GM18505 (cell line): ENCODE results near the gene HIVEP2.

Experiments used
- ATAC-seq: cut with Tn5 transposase; IDR thresholded peaks from one replicate; pipeline ENCODE4 v1.9.1; 2021; ENCODE audit not compliant: unreplicated experiment
- POLR2A ChIP-seq: IDR thresholded peaks from 4 replicates; pipeline ENCODE4 v1.6.1; 2011; ENCODE audit warnings: borderline replicate concordance; ENCODE audit not compliant: insufficient read depth, insufficient read length; ENCODE audit errors: extremely low read depth

The HIVEP2 gene

DNA sequence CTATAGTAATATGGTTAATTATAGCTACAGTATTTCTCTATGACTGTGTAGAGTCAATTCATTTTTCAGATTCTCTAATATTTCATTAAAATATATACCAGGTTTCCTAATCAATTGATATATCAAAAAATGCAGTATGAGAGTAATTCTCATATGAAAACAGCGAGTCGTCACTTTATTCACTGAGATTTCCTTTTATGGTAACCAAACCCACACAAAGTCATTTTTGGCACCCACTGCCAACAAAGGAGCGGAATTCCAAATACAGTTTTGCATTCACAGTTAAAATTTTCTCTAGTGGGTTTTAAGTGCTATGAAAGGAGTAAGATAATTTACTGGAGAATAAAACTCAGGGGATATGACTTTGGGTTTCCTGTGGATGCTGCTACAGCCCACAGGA, 163.8 kb downstream of the HIVEP2 start:
- no peak for TF ChIP-seq POLR2A
- no peak for ATAC-seq

DNA sequence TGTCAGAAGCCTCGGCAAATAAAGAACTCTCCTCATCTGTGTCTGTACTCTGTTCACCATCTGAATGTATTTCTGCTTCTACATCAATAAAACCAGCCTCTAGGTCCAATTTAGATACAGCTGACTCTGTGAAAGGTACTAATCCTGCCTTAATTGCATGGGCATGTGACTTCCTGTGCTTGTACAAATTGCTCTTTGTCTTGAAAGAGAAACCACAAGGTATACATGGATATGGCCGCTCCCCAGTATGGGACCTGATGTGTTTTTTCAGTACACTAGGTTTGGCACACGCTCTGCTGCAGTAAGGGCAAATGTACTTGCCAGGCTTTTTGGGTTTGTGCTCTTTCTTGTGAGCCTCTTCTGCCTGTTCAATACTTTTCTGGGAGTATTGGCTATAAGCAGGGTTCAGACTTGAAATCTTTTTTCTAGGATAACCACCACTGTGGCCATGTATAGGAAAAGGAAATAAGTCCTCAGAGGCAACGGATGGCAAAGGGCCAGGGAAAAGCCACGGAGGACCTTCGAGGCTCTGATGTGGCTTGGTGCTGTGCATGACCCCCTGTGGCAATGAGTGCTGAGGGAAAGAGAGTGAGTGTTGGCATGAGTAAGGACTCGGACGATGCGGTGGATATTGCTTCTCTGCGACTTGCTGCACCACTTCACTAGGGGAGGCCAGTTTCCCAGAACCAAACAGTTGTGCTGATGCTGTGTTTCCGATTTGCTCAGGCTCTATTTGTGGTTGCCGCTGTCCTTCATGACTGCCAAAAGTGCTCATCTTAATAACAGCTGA, 170.9 kb downstream of the HIVEP2 start:
- no peak for TF ChIP-seq POLR2A
- ATAC-seq = no peak

DNA sequence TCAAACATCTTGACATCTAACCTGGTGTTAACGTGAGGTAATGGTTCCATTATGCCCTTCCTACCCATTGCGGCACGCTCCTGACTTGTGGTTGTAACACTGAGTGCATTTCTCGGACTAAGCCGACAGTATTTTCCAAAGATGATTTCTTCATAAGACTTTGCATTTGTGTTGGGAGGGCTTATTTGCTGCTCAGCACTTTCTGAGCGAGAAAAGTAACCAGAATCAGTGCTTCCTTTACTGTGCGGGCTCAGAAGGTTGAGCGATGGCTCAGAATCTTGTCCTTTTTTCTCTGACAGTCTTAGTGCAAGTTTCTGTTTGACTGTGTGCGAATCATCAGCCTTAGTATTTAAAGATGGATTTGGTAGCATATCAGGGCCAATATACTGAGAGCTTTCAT, 171.7 kb downstream of the HIVEP2 start:
- TF ChIP-seq POLR2A = no peak
- ATAC-seq = no peak

DNA sequence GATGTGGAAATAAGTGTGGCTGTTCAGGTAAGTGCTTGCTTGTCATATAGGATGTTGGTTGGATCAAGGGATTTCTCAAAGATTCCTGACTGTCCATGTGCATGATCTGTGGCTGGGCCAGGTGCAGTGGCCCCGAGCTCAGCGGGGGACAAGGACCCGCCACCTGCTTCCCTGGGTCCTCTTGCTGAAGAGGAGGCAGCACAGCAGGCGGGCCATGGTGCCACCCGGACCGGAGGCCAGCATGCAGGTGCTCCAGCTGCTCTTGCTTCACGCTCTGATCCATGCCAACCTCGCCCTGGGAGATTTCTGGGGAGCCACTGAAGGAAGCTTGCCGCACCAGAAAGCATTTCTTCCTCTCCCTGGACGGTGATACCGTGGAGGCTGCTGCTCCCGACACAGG, 173.8 kb downstream of the HIVEP2 start:
- ATAC-seq = no peak
- TF ChIP-seq POLR2A = no peak

DNA sequence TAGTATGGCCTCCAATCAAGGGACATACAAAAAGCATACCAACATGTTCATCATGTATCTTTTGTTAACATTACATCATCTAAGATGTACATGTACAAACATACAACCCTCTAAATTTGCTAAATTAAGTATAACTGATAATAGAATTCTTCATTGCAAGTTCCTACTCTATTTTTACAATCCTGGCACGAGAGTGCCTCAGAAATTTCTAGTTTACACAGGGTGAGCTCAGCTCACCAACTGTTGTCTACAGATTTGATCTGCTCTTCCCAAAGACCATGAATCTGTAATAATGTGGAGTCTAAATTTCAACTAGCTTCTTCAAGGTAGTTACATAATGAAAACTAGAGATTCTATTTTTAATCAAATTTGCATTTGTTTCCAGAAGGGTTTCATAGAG, 179.7 kb downstream of the HIVEP2 start:
- no peak for TF ChIP-seq POLR2A
- no peak for ATAC-seq

GRCh38 chr6:142764311-142764710, 180.7 kb downstream of the HIVEP2 start:
- TF ChIP-seq POLR2A = no peak
- no peak for ATAC-seq

GRCh38 chr6:142763205-142763604, 181.8 kb downstream of the HIVEP2 start:
- no peak for ATAC-seq
- TF ChIP-seq POLR2A = no peak

DNA sequence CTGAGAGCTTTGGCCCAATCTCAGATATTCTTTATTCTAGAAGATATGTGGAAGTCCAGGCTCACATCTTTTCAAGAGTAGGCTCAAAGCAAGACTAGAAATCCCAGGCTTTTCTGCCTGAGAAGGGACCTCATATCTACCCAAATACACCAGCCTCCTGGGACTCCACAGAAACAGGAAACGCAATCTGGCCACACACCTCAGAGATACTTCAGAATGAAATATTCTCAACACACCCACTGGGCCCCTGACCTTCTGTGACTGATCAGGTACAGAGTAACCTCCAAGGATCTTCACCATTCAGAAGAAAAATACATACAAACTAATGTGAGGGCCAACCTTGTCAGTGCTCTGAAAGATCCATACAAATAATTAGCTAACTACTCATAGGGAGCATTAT, 183.2 kb downstream of the HIVEP2 start:
- ATAC-seq = no peak
- no peak for TF ChIP-seq POLR2A

DNA sequence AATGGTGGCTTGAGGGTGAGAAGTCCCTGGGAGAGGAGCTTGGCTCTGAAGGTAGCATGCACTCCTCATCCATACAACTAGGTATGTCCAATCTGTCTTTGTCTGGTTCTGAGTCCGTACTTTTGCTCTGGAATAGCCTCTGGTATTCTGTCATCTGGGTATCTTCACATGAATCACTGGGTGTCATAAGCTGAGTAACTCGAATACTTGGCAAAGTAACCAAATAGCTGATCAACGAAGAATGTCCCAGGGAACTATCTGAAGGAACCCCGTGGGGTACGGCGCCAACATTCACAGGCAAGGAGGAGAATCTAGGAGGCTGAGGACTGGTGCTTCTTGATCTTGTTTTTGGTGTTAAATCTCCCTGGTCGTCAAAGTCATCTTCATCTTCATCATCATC, 184.8 kb downstream of the HIVEP2 start:
- TF ChIP-seq POLR2A = no peak
- ATAC-seq = no peak

GRCh38 chr6:142758629-142759025, 186.3 kb downstream of the HIVEP2 start:
- no peak for ATAC-seq
- no peak for TF ChIP-seq POLR2A

- no peak for TF ChIP-seq POLR2A
- no peak for ATAC-seq
These were observed 186.9 kb downstream of the HIVEP2 start for GRCh38 chr6:142757852-142758628.

GRCh38 chr6:142756215-142756630, 188.8 kb downstream of the HIVEP2 start:
- TF ChIP-seq POLR2A = no peak
- no peak for ATAC-seq

DNA sequence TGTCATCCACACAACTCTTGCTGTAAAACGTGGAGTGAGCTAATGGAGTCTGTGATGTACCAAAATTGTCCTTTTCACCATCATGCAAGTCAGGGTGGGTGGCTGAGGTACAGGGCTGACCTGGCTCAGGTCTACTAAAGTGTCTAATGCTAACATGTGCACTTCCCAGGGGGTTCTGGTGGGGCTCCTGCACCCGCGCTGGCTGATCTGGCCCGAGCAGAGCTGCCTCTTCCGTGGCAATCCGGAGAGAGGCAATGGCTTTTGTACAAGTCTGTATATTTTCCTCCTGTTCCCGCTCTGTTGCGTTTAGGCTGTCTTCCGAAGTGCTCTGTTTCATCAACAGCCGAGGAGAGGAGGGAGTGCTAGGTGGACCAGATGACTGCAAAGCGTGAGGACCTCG, 191.8 kb downstream of the HIVEP2 start:
- TF ChIP-seq POLR2A = no peak
- ATAC-seq = no peak

GRCh38 chr6:142752348-142752747, 192.6 kb downstream of the HIVEP2 start:
- no peak for ATAC-seq
- no peak for TF ChIP-seq POLR2A
